Caco-2 (cell line): ENCODE measurements around the gene CADPS. TPM values are rescaled to one million over a fixed set of nuclear protein-coding genes. Genes with fewer than 3 reads are reported as not detected.

Experiments
- BruUV-seq: library from RNA; stranded (reverse); fragments of 400-500 nt; replicated peaks from 2 replicates; lab custom pipeline; 2021; lab: Mats Ljungman, UMichigan
- CTCF ChIA-PET: fragments of 300-600 bp; sonication (Branson Sonifier 250); formaldehyde crosslinking; loops from one replicate; lab custom pipeline; 2022; ENCODE audit warnings: antibody characterized with exemption; lab: Charles Lee
- POLR2A ChIA-PET: fragments of 300-600 bp; sonication (Branson Sonifier 250); formaldehyde crosslinking; loops from one replicate; lab custom pipeline; 2022; ENCODE audit warnings: antibody characterized with exemption; lab: Charles Lee
- DNase-seq, 2 experiments: peaks; one replicate each; pipeline versions ENCODE4 v3.0.0 to v3.0.0-alpha.2; 2020 to 2022
- H3K27me3 ChIP-seq: replicated peaks from 2 replicates; pipeline ENCODE4 v1.6.0; 2011; ENCODE audit warnings: low read length; ENCODE audit not compliant: control insufficient read depth, insufficient read depth
- H3K36me3 ChIP-seq: 2 replicates; pipeline ENCODE4 v1.5.1; 2011; ENCODE audit warnings: low read length; ENCODE audit not compliant: control insufficient read depth, insufficient read depth
- H3K4me1 ChIP-seq: fragments of 250-450 bp; sonication (Bioruptor Pico); 2 replicates; pipeline ENCODE4 v1.5.1; 2020; ENCODE audit warnings: mild to moderate bottlenecking
- H3K4me3 ChIP-seq: 2 replicates; pipeline ENCODE4 v1.5.1; 2011; ENCODE audit warnings: low read depth, mild to moderate bottlenecking, control low read depth, low read length
- H3K9me3 ChIP-seq: fragments of 250-450 bp; sonication (Bioruptor Pico); 2 replicates; pipeline ENCODE4 v1.5.1; 2020; ENCODE audit warnings: mild to moderate bottlenecking, moderate library complexity
- H3K27ac Mint-ChIP-seq: one replicate; pipeline ENCODE4 v1.8.0; 2022; ENCODE audit warnings: mixed read lengths; ENCODE audit not compliant: unreplicated experiment
- H3K27me3 Mint-ChIP-seq: one replicate; pipeline ENCODE4 v1.8.0; 2022; ENCODE audit warnings: mixed read lengths; ENCODE audit not compliant: insufficient read depth, unreplicated experiment
- H3K36me3 Mint-ChIP-seq: one replicate; pipeline ENCODE4 v1.8.0; 2022; ENCODE audit warnings: mild to moderate bottlenecking, mixed read lengths; ENCODE audit not compliant: insufficient read depth, unreplicated experiment
- H3K4me1 Mint-ChIP-seq: one replicate; pipeline ENCODE4 v1.8.0; 2022; ENCODE audit warnings: low read depth, mixed read lengths; ENCODE audit not compliant: unreplicated experiment
- H3K4me3 Mint-ChIP-seq: one replicate; pipeline ENCODE4 v1.8.0; 2022; ENCODE audit warnings: mild to moderate bottlenecking, moderate library complexity, mixed read lengths; ENCODE audit not compliant: unreplicated experiment
- H3K9me3 Mint-ChIP-seq: one replicate; pipeline ENCODE4 v1.8.0; 2022; ENCODE audit warnings: mixed read lengths; ENCODE audit not compliant: unreplicated experiment
- CTCF ChIP-seq, 2 experiments: fragments of 200-600 bp in 1 of 2; IDR thresholded peaks; 1 replicate in 1 of 2; 2 replicates in 1 of 2; pipeline versions ENCODE4 v1.5.1 to v1.8.0; 2011 to 2022; ENCODE audit warnings: antibody characterized with exemption in 1 of 2, control low read depth in 1 of 2, inconsistent platforms in 1 of 2, low read depth in 1 of 2, low read length in 1 of 2, mild to moderate bottlenecking in 1 of 2, moderate library complexity in 1 of 2; ENCODE audit not compliant: insufficient read depth in 1 of 2, severe bottlenecking in 1 of 2, unreplicated experiment in 1 of 2
- intact Hi-C: fragments of 100-400 bp; cut with micrococcal nuclease; formaldehyde crosslinking; loops from one replicate; pipeline ENCODE4 v1.10.0; 2022; ENCODE audit not compliant: unreplicated experiment
- total RNA-seq: library from RNA; stranded (reverse); gene quantifications from 2 replicates; pipeline ENCODE4 v1.2.3, GENCODE V29; 2022

Gene CADPS
- total RNA-seq, 1 experiment from 2014 or later = not detected

- ChIA-PET POLR2A (no interaction called here), CTCF (no interaction called here)
- no peak overlapping the region for H3K4me3 ChIP-seq
- Mint-ChIP-seq H3K4me1 (no peaks in the 10 kb centered on the region), H3K4me3 (no peak overlapping the region), H3K27me3 (peaks cover 2% of the 10 kb centered on the region), H3K36me3 (no peaks in the 10 kb centered on the region), H3K9me3 (no peaks in the 10 kb centered on the region), H3K27ac (no peak overlapping the region)
- H3K27me3 ChIP-seq = no peaks in the 10 kb centered on the region
- intact Hi-C loops = no loop called here
- no peak for TF ChIP-seq CTCF (IDR thresholded peaks at IDR 0.05; ENCODE audit: insufficient read depth in 1 of 2, low read depth in 1 of 2, low read length in 1 of 2, severe bottlenecking in 1 of 2, unreplicated experiment in 1 of 2)
- no peaks in the 10 kb centered on the region for H3K9me3 ChIP-seq
- DNase-seq = no peak
- H3K36me3 ChIP-seq = no peaks in the 10 kb centered on the region
- no peaks in the 10 kb centered on the region for H3K4me1 ChIP-seq
- no TSS peak for BruUV-seq
Observed at GRCh38 chr3:62797132-62797531, 78.1 kb downstream of the CADPS start.

GRCh38 chr3:62795978-62796657 lies 79.1 kb downstream of the CADPS start:
- ChIA-PET POLR2A (no interaction called here), CTCF (no interaction called here)
- no peaks in the 10 kb centered on the region for H3K9me3 Mint-ChIP-seq
- H3K27ac Mint-ChIP-seq = no peak overlapping the region
- DNase-seq = no peak
- H3K27me3 Mint-ChIP-seq = peaks cover 2% of the 10 kb centered on the region
- no TSS peak for BruUV-seq
- intact Hi-C loops = no loop called here
- TF ChIP-seq CTCF (IDR thresholded peaks at IDR 0.05; ENCODE audit: insufficient read depth in 1 of 2, low read depth in 1 of 2, low read length in 1 of 2, severe bottlenecking in 1 of 2, unreplicated experiment in 1 of 2) = no peak
- H3K27me3 ChIP-seq = no peaks in the 10 kb centered on the region
- no peak overlapping the region for H3K4me3 Mint-ChIP-seq
- no peaks in the 10 kb centered on the region for H3K36me3 ChIP-seq
- H3K4me1 ChIP-seq = no peaks in the 10 kb centered on the region
- H3K36me3 Mint-ChIP-seq = no peaks in the 10 kb centered on the region
- H3K4me1 Mint-ChIP-seq = no peaks in the 10 kb centered on the region
- no peak overlapping the region for H3K4me3 ChIP-seq
- no peaks in the 10 kb centered on the region for H3K9me3 ChIP-seq

GRCh38 chr3:62793946-62794345 lies 81.3 kb downstream of the CADPS start:
- CTCF ChIA-PET = no interaction called here
- H3K9me3 ChIP-seq = no peaks in the 10 kb centered on the region
- TF ChIP-seq CTCF (IDR thresholded peaks at IDR 0.05; ENCODE audit: insufficient read depth in 1 of 2, low read depth in 1 of 2, low read length in 1 of 2, severe bottlenecking in 1 of 2, unreplicated experiment in 1 of 2) = no peak
- H3K4me1 ChIP-seq = no peaks in the 10 kb centered on the region
- no TSS peak for BruUV-seq
- peaks cover 2% of the 10 kb centered on the region for H3K27me3 Mint-ChIP-seq
- no peaks in the 10 kb centered on the region for H3K36me3 ChIP-seq
- H3K27ac Mint-ChIP-seq = no peak overlapping the region
- POLR2A ChIA-PET = no interaction called here
- H3K4me3 ChIP-seq = no peak overlapping the region
- intact Hi-C loops = no loop called here
- H3K36me3 Mint-ChIP-seq = no peaks in the 10 kb centered on the region
- H3K4me3 Mint-ChIP-seq = no peak overlapping the region
- H3K9me3 Mint-ChIP-seq = no peaks in the 10 kb centered on the region
- no peaks in the 10 kb centered on the region for H3K4me1 Mint-ChIP-seq
- DNase-seq = no peak
- H3K27me3 ChIP-seq = no peaks in the 10 kb centered on the region
